HFFc6 (cell line): ENCODE data around the gene SPAG9. TPM values are rescaled to one million over a fixed set of nuclear protein-coding genes. Genes with fewer than 3 reads are reported as not detected.
A peak's percentile ranks its signal among the peaks of the same experiment; 100 is the strongest.

ENCODE experiments used
- DNase-seq: peaks from one replicate; pipeline ENCODE4 v3.0.0-alpha.2; 2018
- H3K27ac Mint-ChIP-seq: 2 replicates; pipeline ENCODE4 v1.8.0; 2020; ENCODE audit warnings: mild to moderate bottlenecking, mixed read lengths
- H3K27me3 Mint-ChIP-seq: 2 replicates; pipeline ENCODE4 v1.8.0; 2021; ENCODE audit warnings: mild to moderate bottlenecking, moderate library complexity, mixed read lengths; ENCODE audit not compliant: insufficient read depth
- H3K36me3 Mint-ChIP-seq: 2 replicates; pipeline ENCODE4 v1.8.0; 2021; ENCODE audit warnings: low read depth, mixed read lengths
- H3K4me1 Mint-ChIP-seq: 2 replicates; pipeline ENCODE4 v1.8.0; 2020; ENCODE audit warnings: low read depth, mixed read lengths
- H3K4me3 Mint-ChIP-seq: 2 replicates; pipeline ENCODE4 v1.8.0; 2020; ENCODE audit warnings: mild to moderate bottlenecking, moderate library complexity, mixed read lengths
- H3K9me3 Mint-ChIP-seq: 2 replicates; pipeline ENCODE4 v1.8.0; 2020; ENCODE audit warnings: mild to moderate bottlenecking, mixed read lengths
- CTCF ChIP-seq: fragments of 200-600 bp; sonication (generic); IDR thresholded peaks from 2 replicates; pipeline ENCODE4 v1.5.0; 2021; ENCODE audit warnings: antibody characterized with exemption, mild to moderate bottlenecking
- long read RNA-seq: library from polyadenylated mRNA; unstranded; transcript quantifications from one replicate; pipeline ENCODE4 v2.0.0, GENCODE V29; 2019
- total RNA-seq, 6 experiments: library from RNA; stranded (reverse); fragmentation: NEBNext Ultra II Directional; extraction: Animal tissue kit (Norgen Biotek cat#: 25700); gene quantifications; 2 replicates in 1 of 6; 3 replicates in 5 of 6; pipeline ENCODE4 v1.2.3, GENCODE V29; 2021

SPAG9 gene
- total RNA-seq, result 10 to 100 TPM; 54.3 to 78.1 (median 61.3) TPM
- long read RNA-seq, partial matches to known transcripts, result 12 of 17 reads
- long read RNA-seq, other reads (novel, unspliced or antisense), result 5 of 17 reads

DNA sequence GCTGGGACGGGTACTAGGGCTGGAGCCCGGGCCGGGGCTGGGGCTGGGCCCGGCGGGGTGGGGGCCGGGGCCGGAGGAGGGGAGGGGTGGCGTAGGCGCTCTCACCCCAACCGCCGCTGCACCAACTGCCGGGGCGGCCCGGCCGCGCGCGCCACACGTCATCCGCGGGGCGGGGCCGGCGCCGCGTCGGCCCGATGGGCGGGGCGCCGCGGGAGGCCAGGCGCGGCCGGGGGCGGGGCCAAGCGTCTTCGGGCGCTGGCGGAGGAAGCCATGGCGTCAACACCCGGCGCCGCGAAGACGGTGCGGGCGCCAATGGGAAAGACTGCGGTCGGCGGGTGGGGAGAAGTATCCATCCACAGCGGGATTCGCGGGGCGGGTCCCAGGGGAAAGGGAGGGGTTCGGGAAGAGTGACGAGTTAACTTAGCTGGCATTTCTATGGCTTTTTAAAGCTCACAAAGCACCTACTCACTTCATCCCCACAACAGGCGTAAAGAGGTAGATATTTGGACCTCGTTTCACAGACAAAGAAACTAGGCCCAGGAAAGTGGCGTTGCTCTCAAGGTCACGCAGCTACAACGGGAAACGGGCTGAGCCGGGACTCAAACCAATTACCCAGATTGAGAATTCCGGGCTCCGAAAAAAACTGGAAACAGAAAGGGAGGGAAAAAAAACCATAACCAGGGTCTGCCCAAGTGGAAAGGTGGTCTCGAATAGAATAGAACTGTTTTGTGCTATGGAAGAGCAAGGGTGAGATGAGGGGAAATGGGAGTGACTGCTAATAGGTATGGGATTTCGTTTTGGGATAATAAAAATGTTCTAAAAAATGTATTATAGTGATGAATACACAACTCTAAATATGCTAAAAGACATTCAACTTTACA is at the start of gene SPAG9:
Gene SPAG9 (minus strand): TSS at position 130 of the 881 bp plus-strand sequence. CDS start 212 bp downstream, outside the sequence.
- no peaks in the 10 kb centered on the region for H3K9me3 Mint-ChIP-seq
- H3K27me3 Mint-ChIP-seq, result peaks cover 5% of the 10 kb centered on the region; the same call in 1 of the 2 replicates
- TF ChIP-seq CTCF, result no peak
- peak within 1 kb of the TSS; percentile 98 for H3K4me3 Mint-ChIP-seq
- peak within 1 kb of the TSS; percentile 99 for H3K27ac Mint-ChIP-seq
- DNase-seq, result peak; percentile 94
- H3K36me3 Mint-ChIP-seq, result no peaks in the 10 kb centered on the region
- H3K4me1 Mint-ChIP-seq, result peaks cover 49% of the 10 kb centered on the region

DNA sequence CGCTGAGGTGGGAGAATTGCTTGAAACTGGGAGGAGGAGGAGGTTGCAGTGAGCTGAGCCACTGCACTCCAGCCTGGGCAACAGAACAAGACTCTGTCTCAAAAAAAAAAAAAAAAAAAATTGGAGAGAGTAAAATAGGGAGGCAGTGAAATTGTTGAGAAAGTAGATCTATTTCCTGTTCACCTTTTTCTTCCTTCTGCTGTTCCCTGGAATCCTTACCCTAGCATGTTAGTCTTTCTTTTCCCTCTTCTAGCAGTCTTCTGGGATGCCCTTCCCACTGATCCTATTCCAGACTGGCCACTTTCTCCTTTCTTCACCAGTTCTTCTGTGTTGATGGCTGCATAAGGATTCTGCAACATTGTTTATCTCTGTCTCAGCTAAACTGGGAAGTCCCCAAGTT is 48.7 kb upstream of the SPAG9 start:
- H3K4me3 Mint-ChIP-seq, result peak overlapping the region; percentile 27; the same call in 1 of the 2 replicates
- H3K4me1 Mint-ChIP-seq, result peaks cover 40% of the 10 kb centered on the region
- no peaks in the 10 kb centered on the region for H3K9me3 Mint-ChIP-seq
- H3K36me3 Mint-ChIP-seq, result peaks cover 36% of the 10 kb centered on the region
- DNase-seq, result no peak
- TF ChIP-seq CTCF, result no peak
- H3K27me3 Mint-ChIP-seq, result peaks cover 1% of the 10 kb centered on the region
- H3K27ac Mint-ChIP-seq, result no peak overlapping the region

DNA sequence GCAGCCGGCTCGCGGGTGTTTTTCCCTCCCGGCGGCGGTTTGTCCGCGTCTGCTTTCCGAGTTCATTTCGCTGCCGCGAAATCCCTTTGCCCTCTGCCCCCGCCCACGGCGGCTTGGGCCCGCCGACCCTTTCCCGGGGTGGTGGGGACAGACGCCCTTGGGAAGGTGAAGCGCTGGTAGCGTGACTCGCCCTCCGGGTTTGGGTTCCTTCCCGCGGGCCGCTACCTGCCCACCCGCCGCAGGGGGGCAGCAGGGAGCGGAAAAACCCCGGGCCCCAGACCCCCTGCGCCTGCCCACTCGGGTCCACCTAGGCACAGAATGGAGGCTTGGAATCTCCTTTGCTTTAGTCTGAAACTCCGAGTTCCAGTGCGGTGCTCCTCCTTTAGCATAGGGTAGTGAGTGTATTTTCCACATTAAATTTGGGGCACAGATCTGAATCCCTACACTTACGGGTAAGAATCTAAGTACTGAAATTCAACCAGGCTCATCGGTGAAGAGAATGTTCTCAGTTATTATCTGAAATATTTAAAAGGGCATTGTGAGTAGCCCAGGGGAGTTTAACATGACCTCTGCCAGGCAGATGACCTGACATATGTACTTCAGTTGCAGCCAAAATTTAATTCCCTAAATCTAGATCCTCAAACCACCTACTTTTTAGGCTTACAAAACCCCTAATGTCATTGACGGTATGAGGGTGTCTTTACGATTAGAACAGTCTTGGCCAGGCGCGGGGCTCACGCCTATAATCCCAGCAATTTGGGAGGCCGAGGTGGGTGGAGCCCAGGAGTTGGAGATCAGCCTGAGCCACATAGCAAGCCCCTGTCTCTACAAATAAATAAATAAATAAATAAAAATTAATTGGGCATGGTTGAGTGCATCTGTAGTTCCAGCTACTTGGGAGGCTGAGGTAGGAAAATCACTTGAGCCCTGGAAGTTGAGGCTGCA is 46.6 kb upstream of the SPAG9 start:
- peaks cover 40% of the 10 kb centered on the region for H3K4me1 Mint-ChIP-seq
- H3K27ac Mint-ChIP-seq, result peak overlapping the region; percentile 80
- H3K36me3 Mint-ChIP-seq, result peaks cover 40% of the 10 kb centered on the region
- peak; percentile 91 for TF ChIP-seq CTCF
- no peaks in the 10 kb centered on the region for H3K9me3 Mint-ChIP-seq
- H3K27me3 Mint-ChIP-seq, result peaks cover 1% of the 10 kb centered on the region
- DNase-seq, result peak; percentile 10
- H3K4me3 Mint-ChIP-seq, result peak overlapping the region; percentile 92

GRCh38 chr17:51166198-51166986 is 45.7 kb upstream of the SPAG9 start, which contains the start of gene NME2:
TSS of gene NME2 (plus strand) at chr17:51166411. CDS start at chr17:51166831, 420 bp downstream.
- Mint-ChIP-seq H3K27ac (peak within 1 kb of the TSS; percentile 97), H3K27me3 (peaks cover 1% of the 10 kb centered on the region), H3K4me1 (peaks cover 40% of the 10 kb centered on the region), H3K9me3 (no peaks in the 10 kb centered on the region), H3K4me3 (peak within 1 kb of the TSS; percentile 92), H3K36me3 (peaks cover 42% of the 10 kb centered on the region)
- peak; percentile 79 for DNase-seq
- TF ChIP-seq CTCF, result no peak
